Type B pancreatic cell (in vitro differentiated cells): Measurements from ENCODE around the gene LMLN. TPM values are rescaled to one million over a fixed set of nuclear protein-coding genes. Genes with fewer than 3 reads are reported as not detected.
"Not testable (repeated sequence)": the region's sequence is repeated elsewhere in the genome, so short reads cannot be mapped to it uniquely, and the experiment has no call there.

Experiments used
- DNase-seq: peaks from one replicate; pipeline ENCODE4 v3.0.0; 2021; ENCODE audit warnings: mixed read lengths; ENCODE audit not compliant: unreplicated experiment; ENCODE audit errors: extremely low spot score
- H3K27ac Mint-ChIP-seq: 2 replicates; pipeline ENCODE4 v1.8.0; 2021; ENCODE audit warnings: mild to moderate bottlenecking, mixed read lengths
- H3K27me3 Mint-ChIP-seq: 2 replicates; pipeline ENCODE4 v1.8.0; 2021; ENCODE audit warnings: mixed read lengths
- H3K36me3 Mint-ChIP-seq: 2 replicates; pipeline ENCODE4 v1.8.0; 2021; ENCODE audit warnings: mixed read lengths
- H3K4me1 Mint-ChIP-seq: one replicate; pipeline ENCODE4 v1.8.0; 2021; ENCODE audit warnings: mixed read lengths; ENCODE audit not compliant: unreplicated experiment
- H3K4me3 Mint-ChIP-seq: 2 replicates; pipeline ENCODE4 v1.8.0; 2021; ENCODE audit warnings: mild to moderate bottlenecking, mixed read lengths
- H3K9me3 Mint-ChIP-seq: 2 replicates; pipeline ENCODE4 v1.8.0; 2021; ENCODE audit warnings: mixed read lengths
- total RNA-seq: library from RNA; stranded (reverse); gene quantifications from 2 replicates; pipeline ENCODE4 v1.2.1, GENCODE V29; 2021; ENCODE audit warnings: low replicate concordance
- TF ChIP-seq, protein P1 (sequence below): fragments of 200-600 bp; sonication (generic); conservative IDR thresholded peaks from 2 replicates; pipeline ENCODE4 v1.5.0; 2021; ENCODE audit warnings: antibody characterized with exemption, mild to moderate bottlenecking

The LMLN gene
- total RNA-seq, 1 donor from 2014 or later: 10.0 TPM

DNA sequence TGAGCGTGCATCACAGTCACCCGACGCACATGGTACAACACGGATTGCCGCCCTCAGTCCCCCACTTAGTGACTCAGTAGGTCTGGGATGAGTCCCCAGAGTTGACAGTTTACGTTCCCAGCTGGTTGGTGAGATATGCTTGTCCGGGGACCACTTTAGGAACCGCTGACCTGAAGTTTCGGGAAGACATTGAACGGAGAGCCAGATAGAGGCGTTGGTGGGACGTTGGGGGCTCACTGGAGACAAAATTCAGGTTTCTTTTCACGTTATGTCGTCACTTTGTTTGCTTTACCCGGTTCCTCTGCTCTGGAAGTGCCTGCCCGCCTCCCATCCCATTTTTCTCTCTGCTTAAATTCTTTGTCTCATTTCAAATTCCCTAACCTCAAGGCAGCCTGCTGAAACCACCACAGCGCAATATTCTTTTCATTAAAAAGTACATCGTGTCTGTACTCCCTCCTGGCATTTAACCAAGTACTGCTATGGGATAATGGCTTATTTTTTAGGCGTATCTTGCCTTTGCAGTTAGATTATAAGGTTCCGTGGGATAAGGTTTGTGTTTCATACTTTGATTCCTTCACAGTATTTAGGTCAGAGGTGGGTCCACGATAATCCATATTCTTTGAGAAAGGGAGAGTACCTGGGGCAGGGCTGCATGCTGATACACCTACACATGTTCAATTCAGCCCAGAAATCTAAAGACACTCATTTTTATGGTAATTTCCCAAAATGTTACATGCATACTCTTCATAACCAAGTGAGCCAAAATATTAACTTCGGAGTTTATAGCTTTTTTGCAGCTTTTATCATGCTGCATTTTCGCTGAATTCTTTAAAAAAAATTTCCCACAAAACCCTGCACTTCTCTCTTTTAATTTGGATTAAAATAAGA is 921 bp downstream of the LMLN start:
- Mint-ChIP-seq H3K27me3 (no peaks in the 10 kb centered on the region), H3K4me1 (peaks cover 32% of the 10 kb centered on the region), H3K27ac (peak overlapping the region; percentile 95), H3K36me3 (no peaks in the 10 kb centered on the region), H3K4me3 (peak overlapping the region; percentile 97), H3K9me3 (no peaks in the 10 kb centered on the region)
- TF ChIP-seq, protein P1, sequence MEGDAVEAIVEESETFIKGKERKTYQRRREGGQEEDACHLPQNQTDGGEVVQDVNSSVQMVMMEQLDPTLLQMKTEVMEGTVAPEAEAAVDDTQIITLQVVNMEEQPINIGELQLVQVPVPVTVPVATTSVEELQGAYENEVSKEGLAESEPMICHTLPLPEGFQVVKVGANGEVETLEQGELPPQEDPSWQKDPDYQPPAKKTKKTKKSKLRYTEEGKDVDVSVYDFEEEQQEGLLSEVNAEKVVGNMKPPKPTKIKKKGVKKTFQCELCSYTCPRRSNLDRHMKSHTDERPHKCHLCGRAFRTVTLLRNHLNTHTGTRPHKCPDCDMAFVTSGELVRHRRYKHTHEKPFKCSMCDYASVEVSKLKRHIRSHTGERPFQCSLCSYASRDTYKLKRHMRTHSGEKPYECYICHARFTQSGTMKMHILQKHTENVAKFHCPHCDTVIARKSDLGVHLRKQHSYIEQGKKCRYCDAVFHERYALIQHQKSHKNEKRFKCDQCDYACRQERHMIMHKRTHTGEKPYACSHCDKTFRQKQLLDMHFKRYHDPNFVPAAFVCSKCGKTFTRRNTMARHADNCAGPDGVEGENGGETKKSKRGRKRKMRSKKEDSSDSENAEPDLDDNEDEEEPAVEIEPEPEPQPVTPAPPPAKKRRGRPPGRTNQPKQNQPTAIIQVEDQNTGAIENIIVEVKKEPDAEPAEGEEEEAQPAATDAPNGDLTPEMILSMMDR: no peak
- DNase-seq: no peak

GRCh38 chr3:197961582-197961945 is 1.5 kb downstream of the LMLN start:
- no peak overlapping the region for H3K27ac Mint-ChIP-seq
- DNase-seq: no peak
- H3K4me3 Mint-ChIP-seq: peak overlapping the region; percentile 97
- TF ChIP-seq, protein P1: no peak
- peaks cover 3% of the 10 kb centered on the region for H3K9me3 Mint-ChIP-seq
- peaks cover 32% of the 10 kb centered on the region for H3K4me1 Mint-ChIP-seq
- H3K36me3 Mint-ChIP-seq: no peaks in the 10 kb centered on the region
- no peaks in the 10 kb centered on the region for H3K27me3 Mint-ChIP-seq

GRCh38 chr3:197963019-197963637 is 3.1 kb downstream of the LMLN start:
- H3K4me3 Mint-ChIP-seq: no peak overlapping the region

DNA sequence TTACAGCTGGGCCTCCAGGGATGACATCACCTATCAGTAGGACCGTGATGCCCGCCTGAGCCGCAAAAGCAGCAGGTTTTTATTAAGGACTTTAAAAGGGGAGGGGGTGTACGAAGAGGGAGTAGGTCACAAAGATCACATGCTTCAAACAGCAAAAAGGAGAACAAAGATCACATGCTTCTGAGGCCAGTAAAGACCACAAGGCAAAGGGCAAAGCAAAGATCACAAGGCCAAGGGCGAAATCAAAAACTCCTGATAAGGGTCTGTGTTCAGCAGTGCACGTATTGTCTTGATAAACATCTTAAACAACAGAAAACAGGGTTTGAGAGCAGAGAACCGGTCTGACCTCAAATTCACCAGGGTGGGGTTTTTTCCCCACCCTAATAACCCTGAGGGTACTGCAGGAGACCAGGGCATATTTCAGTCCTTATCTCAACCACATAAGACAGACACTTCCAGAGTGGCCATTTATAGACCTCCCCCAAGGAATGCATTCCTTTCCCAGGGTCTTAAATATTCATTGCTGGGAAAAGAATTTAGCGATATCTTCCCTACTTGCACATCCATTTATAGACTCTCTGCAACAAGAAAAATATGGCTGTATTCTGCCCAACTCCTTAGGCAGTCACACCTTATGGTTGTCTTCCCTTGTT is 7.4 kb downstream of the LMLN start:
- not testable (repeated sequence) for DNase-seq, H3K27ac Mint-ChIP-seq

More at GRCh38 chr3:197963019-197963637, 3.1 kb downstream of the LMLN start:
- DNase-seq: no peak
- no peak overlapping the region for H3K27ac Mint-ChIP-seq
- peaks cover 4% of the 10 kb centered on the region for H3K36me3 Mint-ChIP-seq
- peaks cover 26% of the 10 kb centered on the region for H3K4me1 Mint-ChIP-seq
- H3K9me3 Mint-ChIP-seq: peaks cover 5% of the 10 kb centered on the region
- H3K27me3 Mint-ChIP-seq: no peaks in the 10 kb centered on the region
- TF ChIP-seq, protein P1: no peak

DNA sequence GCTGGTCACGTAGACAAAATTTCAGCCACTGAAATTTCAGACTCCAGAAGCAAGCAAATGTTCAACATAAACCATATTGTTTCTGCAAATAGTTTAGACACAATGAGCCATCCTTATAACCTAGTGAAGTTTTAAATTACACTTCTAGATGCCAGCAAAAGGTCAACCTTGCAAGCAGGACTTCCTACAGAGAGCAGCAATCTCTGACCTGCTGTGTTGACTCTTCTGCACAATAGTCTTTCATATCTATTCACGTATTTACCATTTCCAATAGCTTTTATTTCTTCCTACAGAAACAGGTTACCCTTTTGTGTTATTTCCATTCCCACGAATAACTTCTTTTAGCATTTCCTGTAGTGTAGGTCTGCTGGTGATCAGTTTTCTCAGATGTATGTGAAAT is 10.6 kb downstream of the LMLN start:
- Mint-ChIP-seq H3K9me3 (peaks cover 9% of the 10 kb centered on the region), H3K27ac (no peak overlapping the region), H3K4me3 (no peak overlapping the region), H3K4me1 (no peaks in the 10 kb centered on the region), H3K27me3 (no peaks in the 10 kb centered on the region), H3K36me3 (peaks cover 17% of the 10 kb centered on the region)
- DNase-seq: no peak
- TF ChIP-seq, protein P1: no peak

More for the DNA sequence above, 7.4 kb downstream of the LMLN start:
- peaks cover 13% of the 10 kb centered on the region for H3K36me3 Mint-ChIP-seq
- not testable (repeated sequence) for H3K4me3 Mint-ChIP-seq, H3K9me3 Mint-ChIP-seq, H3K4me1 Mint-ChIP-seq, H3K27me3 Mint-ChIP-seq
